ENCODE measurements around the gene A2ML1.

DNA sequence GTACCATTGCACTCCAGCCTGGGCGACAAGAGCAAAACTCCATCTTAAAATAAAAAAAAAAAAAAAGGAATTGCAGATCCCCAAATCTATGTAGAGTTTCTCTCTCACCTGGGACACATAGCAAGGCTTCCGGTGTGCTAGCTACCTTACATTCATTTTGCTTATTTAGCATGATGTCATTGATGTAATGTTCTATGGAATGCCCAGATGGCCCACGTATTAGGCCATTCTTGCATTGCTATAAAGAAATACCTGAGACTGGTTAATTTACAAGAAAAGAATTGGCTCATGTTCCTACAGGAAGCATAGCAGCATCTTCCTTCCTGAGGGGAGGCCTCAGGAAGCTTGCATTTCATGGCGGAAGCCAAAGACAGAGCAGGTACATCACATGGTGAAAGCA, 36.9 kb upstream of the A2ML1 start:
- TF ChIP-seq, protein P1, sequence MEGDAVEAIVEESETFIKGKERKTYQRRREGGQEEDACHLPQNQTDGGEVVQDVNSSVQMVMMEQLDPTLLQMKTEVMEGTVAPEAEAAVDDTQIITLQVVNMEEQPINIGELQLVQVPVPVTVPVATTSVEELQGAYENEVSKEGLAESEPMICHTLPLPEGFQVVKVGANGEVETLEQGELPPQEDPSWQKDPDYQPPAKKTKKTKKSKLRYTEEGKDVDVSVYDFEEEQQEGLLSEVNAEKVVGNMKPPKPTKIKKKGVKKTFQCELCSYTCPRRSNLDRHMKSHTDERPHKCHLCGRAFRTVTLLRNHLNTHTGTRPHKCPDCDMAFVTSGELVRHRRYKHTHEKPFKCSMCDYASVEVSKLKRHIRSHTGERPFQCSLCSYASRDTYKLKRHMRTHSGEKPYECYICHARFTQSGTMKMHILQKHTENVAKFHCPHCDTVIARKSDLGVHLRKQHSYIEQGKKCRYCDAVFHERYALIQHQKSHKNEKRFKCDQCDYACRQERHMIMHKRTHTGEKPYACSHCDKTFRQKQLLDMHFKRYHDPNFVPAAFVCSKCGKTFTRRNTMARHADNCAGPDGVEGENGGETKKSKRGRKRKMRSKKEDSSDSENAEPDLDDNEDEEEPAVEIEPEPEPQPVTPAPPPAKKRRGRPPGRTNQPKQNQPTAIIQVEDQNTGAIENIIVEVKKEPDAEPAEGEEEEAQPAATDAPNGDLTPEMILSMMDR (IDR thresholded peaks at IDR 0.05) = no peak
- no peak for TF ChIP-seq ZFX (IDR thresholded peaks at IDR 0.05; ENCODE audit: borderline replicate concordance)
